Measurements from ENCODE around the gene MMP25. TPM values are rescaled to one million over a fixed set of nuclear protein-coding genes. Genes with fewer than 3 reads are reported as not detected.
"Not testable (repeated sequence)": the region's sequence is repeated elsewhere in the genome, so short reads cannot be mapped to it uniquely, and the experiment has no call there.

MMP25 gene
- polyA plus RNA-seq, 3 donors = 0.71 to 26.6 (median 2.6) TPM

DNA sequence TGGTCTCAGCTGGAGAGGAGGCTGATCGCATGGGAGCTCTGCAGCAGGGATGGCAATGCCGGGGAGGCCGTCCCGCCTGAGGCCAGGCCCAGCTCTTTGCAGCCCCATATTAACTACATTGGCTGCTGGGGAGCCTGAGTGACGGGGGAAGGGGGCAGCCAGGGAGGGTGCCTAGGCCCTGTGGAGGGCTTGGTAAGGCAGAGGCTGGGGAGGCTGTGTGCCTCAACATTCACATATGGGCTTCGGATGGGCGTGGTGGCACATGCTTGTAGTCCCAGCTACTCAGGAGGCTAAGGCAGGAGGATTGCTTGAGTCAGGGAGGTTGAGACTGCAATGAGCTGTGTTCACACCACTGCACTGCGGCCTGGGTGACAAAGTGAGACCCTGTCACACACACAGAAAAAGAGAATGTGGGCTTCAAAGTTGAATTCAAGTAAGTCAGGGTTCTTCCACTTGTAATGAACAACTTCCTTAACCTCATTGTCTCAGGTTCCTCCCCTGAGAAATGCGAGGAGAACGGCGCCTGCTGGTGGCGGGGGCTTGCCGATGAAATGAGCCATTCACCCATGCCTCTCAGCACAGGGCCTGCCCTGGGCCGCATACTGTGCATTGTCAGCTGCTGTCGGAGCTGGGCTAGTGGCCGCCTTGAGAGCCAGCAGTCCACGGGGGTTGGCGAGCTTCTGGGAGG is 26.4 kb downstream of the MMP25 start:
- H4K20me1 ChIP-seq (ENCODE audit: insufficient read depth, low read length); H3K9ac ChIP-seq (ENCODE audit: insufficient read depth, low read length, poor library complexity, severe bottlenecking); DNase-seq; H3K9me3 ChIP-seq (replicated peaks in 1 of 2; ENCODE audit: control insufficient read depth in 1 of 2, insufficient read depth in 1 of 2, low read length in 2 of 2); H3K27me3 ChIP-seq (ENCODE audit: control insufficient read depth in 2 of 2, insufficient read depth in 2 of 2, low read length in 2 of 2); H3K9me3 Mint-ChIP-seq; H3K4me3 ChIP-seq (replicated peaks in 1 of 3; ENCODE audit: low read depth in 2 of 3, low read length in 3 of 3); intact Hi-C loops (cut with micrococcal nuclease); H3K4me2 ChIP-seq (replicated peaks; ENCODE audit: extremely low read depth, low read length, poor library complexity, severe bottlenecking); H3K27ac Mint-ChIP-seq; H2AFZ ChIP-seq (ENCODE audit: insufficient read depth, low read depth, low read length, poor library complexity, severe bottlenecking); H3K4me3 Mint-ChIP-seq; H3K27ac ChIP-seq (ENCODE audit: low read depth in 1 of 2, low read length in 2 of 2); H3K79me2 ChIP-seq (ENCODE audit: insufficient read depth, low read length); H3K27me3 Mint-ChIP-seq (ENCODE audit: low read depth in 3 of 3): not testable (repeated sequence)
- peaks cover 7 to 11% of the 10 kb centered on the region in 2 donors for H3K36me3 ChIP-seq (replicated peaks in 1 of 2; ENCODE audit: control insufficient read depth in 1 of 2, insufficient read depth in 2 of 2, low read length in 2 of 2)
- H3K36me3 Mint-ChIP-seq = peaks cover 12 to 13% of the 10 kb centered on the region in 2 donors
- H3K4me1 ChIP-seq (ENCODE audit: control insufficient read depth in 1 of 2, insufficient read depth in 2 of 2, low read length in 2 of 2) = peaks cover 42 to 60% of the 10 kb centered on the region in 2 donors
- 40% methylated on average over 1 of the region's 18 CpGs for WGBS (ENCODE audit: insufficient coverage)
- peaks cover 58% of the 10 kb centered on the region for H3K4me1 Mint-ChIP-seq

DNA sequence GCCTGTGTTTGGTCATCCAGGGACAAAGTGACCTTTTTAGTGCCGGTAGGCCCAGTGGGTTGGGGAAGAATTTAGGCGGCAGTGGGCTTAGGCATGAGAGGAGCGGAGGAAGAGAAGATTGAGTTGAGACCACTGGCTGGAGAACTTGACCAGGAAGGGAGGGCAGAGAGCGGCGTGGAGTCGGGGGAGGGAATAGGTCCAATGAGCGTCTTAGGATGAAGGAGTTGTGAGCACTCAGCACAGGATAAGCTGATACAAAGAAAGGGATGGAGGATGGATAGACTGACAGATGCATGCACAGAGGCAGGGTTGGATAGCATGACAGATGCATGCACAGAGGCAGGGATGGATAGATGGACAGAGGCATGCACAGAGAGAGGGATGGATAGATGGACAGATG is 27.1 kb downstream of the MMP25 start:
- peaks cover 14 to 16% of the 10 kb centered on the region in 2 donors for H3K36me3 ChIP-seq (replicated peaks in 1 of 2; ENCODE audit: control insufficient read depth in 1 of 2, insufficient read depth in 2 of 2, low read length in 2 of 2)
- intact Hi-C loops (cut with micrococcal nuclease) = no loop called here
- H3K4me2 ChIP-seq (replicated peaks; ENCODE audit: extremely low read depth, low read length, poor library complexity, severe bottlenecking) = no peak overlapping the region
- H3K27me3 Mint-ChIP-seq (ENCODE audit: low read depth in 3 of 3) = peaks cover 0 to 8% (median 1%) of the 10 kb centered on the region in 3 donors
- H3K9me3 Mint-ChIP-seq = peaks cover 0 to 4% (median 0%) of the 10 kb centered on the region in 7 donors
- peaks cover 20 to 21% of the 10 kb centered on the region in 2 donors for H3K36me3 Mint-ChIP-seq
- whole genome bisulfite sequencing (ENCODE audit: insufficient coverage) = 85% methylated on average over 7 of the region's 7 CpGs
- H3K27me3 ChIP-seq (ENCODE audit: control insufficient read depth in 2 of 2, insufficient read depth in 2 of 2, low read length in 2 of 2) = no peaks in the 10 kb centered on the region
- H2AFZ ChIP-seq (ENCODE audit: insufficient read depth, low read depth, low read length, poor library complexity, severe bottlenecking) = no peak overlapping the region
- no peak overlapping the region for H3K4me3 ChIP-seq (replicated peaks in 1 of 3; ENCODE audit: low read depth in 2 of 3, low read length in 3 of 3)
- H3K9ac ChIP-seq (ENCODE audit: insufficient read depth, low read length, poor library complexity, severe bottlenecking) = no peak overlapping the region
- no peaks in the 10 kb centered on the region for H3K9me3 ChIP-seq (replicated peaks in 1 of 2; ENCODE audit: control insufficient read depth in 1 of 2, insufficient read depth in 1 of 2, low read length in 2 of 2)
- DNase-seq = no peak
- peaks cover 56% of the 10 kb centered on the region for H3K4me1 Mint-ChIP-seq
- H4K20me1 ChIP-seq (ENCODE audit: insufficient read depth, low read length) = no peaks in the 10 kb centered on the region
- H3K79me2 ChIP-seq (ENCODE audit: insufficient read depth, low read length) = no peaks in the 10 kb centered on the region
- H3K4me1 ChIP-seq (ENCODE audit: control insufficient read depth in 1 of 2, insufficient read depth in 2 of 2, low read length in 2 of 2) = peaks cover 42 to 60% of the 10 kb centered on the region in 2 donors
- H3K27ac ChIP-seq (ENCODE audit: low read depth in 1 of 2, low read length in 2 of 2) = no peak overlapping the region
- peak overlapping the region in 1 of 7 donors; percentile 48 for H3K27ac Mint-ChIP-seq
- TF ChIP-seq, protein P1, sequence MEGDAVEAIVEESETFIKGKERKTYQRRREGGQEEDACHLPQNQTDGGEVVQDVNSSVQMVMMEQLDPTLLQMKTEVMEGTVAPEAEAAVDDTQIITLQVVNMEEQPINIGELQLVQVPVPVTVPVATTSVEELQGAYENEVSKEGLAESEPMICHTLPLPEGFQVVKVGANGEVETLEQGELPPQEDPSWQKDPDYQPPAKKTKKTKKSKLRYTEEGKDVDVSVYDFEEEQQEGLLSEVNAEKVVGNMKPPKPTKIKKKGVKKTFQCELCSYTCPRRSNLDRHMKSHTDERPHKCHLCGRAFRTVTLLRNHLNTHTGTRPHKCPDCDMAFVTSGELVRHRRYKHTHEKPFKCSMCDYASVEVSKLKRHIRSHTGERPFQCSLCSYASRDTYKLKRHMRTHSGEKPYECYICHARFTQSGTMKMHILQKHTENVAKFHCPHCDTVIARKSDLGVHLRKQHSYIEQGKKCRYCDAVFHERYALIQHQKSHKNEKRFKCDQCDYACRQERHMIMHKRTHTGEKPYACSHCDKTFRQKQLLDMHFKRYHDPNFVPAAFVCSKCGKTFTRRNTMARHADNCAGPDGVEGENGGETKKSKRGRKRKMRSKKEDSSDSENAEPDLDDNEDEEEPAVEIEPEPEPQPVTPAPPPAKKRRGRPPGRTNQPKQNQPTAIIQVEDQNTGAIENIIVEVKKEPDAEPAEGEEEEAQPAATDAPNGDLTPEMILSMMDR (IDR thresholded peaks at IDR 0.05) = no peak
- peak overlapping the region in 1 of 2 donors; percentile 43 for H3K4me3 Mint-ChIP-seq
